Measurements from ENCODE around the gene MFF. TPM values are rescaled to one million over a fixed set of nuclear protein-coding genes. Genes with fewer than 3 reads are reported as not detected.

Gene MFF
- total RNA-seq, 5 donors from 2014 or later (not counting 1 experiment from before 2014, with no cell fraction given) = 50.7 to 57.6 (median 54.0) TPM

DNA sequence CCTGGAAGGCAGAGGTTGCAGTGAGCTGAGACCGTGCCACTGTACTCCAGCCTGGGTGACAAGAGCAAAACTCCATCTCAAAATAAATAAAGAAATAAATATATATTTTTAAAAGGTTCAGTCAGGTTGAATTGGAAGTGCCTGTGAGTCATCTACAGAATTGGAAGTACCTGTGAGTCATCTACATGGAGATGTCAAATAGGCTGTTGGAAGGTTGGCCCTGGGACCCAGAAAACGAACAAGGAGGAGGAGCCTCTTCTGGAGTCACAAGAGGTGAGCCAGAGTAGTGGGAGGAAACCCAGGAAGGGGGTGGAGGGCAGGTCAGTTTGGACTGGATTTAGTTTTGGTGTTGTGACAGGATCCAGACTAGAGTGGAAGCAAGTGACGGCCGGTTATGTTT lies 77.9 kb downstream of the MFF start:
- H3K4me1 Mint-ChIP-seq = peaks cover 19 to 29% (median 24%) of the 10 kb centered on the region in 3 donors

DNA sequence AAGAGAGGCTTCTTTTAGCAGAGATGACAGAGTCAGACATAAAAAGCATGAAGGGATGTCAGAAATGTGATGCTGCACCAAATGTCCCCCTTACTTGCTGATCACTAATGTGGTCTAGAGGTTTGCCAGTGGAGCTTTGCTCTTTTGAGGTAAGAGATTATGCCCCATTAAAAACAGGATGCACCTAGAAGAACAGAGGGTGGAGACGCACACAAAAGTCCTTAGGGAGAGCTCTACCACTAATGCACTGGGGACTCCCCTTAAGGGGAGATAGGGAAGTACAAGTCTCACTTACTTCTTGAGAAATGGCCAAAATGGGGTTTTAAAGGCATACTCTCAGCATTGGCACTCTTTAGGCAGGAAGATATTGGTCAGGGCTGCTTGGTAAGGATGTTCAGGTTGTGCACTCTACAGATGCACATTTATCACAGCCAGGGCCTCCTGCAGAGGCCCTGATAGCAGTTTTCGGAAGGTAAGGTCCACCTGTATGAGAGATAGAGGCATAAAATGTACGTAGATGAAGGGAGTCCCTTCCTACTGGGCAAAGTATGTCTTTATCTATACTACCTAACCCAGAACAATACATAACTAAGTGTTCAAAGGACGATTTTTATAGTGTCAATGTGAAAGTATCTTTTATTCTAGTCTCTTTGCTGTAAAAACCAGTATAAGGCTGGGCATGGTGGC lies 79.7 kb downstream of the MFF start:
- H3K27ac ChIP-seq (ENCODE audit: low read length) = no peak overlapping the region
- H3K27me3 ChIP-seq (replicated peaks in 1 of 2; ENCODE audit: control insufficient read depth in 2 of 2, extremely low read depth in 1 of 2, insufficient read depth in 2 of 2, low read length in 1 of 2) = peaks cover 0 to 3% of the 10 kb centered on the region in 2 experiments
- no CpG with 5 or more reads among the region's 4 CpGs for WGBS (ENCODE audit: insufficient coverage)
- Mint-ChIP-seq H3K36me3 (no peaks in the 10 kb centered on the region), H3K4me1 (peaks cover 19 to 24% (median 19%) of the 10 kb centered on the region in 3 donors), H3K4me3 (no peak overlapping the region), H3K9me3 (no peaks in the 10 kb centered on the region), H3K27me3 (no peaks in the 10 kb centered on the region), H3K27ac (no peak overlapping the region)
- no peaks in the 10 kb centered on the region for H3K36me3 ChIP-seq (ENCODE audit: control insufficient read depth in 2 of 2, extremely low read depth in 1 of 2, insufficient read depth in 1 of 2, low read length in 1 of 2)
- ATAC-seq (replicated peaks in 1 of 4) (peak in 3 of 4 experiments; percentile 40 to 91 (median 60)), DNase-seq (peak in 8 of 35 experiments; percentile 1 to 37 (median 10))
- ChIA-PET CTCF (no interaction called here), POLR2A (interaction anchor here in 1 of 2 donors (0.8 kb wide), 1 partner anchor 423 kb away, joined by 10 read pairs; no protein-coding TSS in a partner anchor)
- H3K9me3 ChIP-seq = no peaks in the 10 kb centered on the region
- H3K4me3 ChIP-seq (ENCODE audit: control insufficient read depth in 1 of 2, extremely low read depth in 1 of 2, low read length in 1 of 2) = no peak overlapping the region
- H3K4me1 ChIP-seq (ENCODE audit: control insufficient read depth in 1 of 2, extremely low read depth in 1 of 2, insufficient read depth in 2 of 2, low read length in 2 of 2) = peaks cover 0 to 2% of the 10 kb centered on the region in 2 experiments

More for the DNA sequence above, 77.9 kb downstream of the MFF start:
- H3K4me3 ChIP-seq (ENCODE audit: control insufficient read depth in 1 of 2, extremely low read depth in 1 of 2, low read length in 1 of 2) = no peak overlapping the region
- no peaks in the 10 kb centered on the region for H3K9me3 ChIP-seq
- no peak overlapping the region for H3K4me3 Mint-ChIP-seq
- no peaks in the 10 kb centered on the region for H3K36me3 Mint-ChIP-seq
- no peak overlapping the region for H3K27ac Mint-ChIP-seq
- no peaks in the 10 kb centered on the region for H3K27me3 Mint-ChIP-seq
- no peaks in the 10 kb centered on the region for H3K9me3 Mint-ChIP-seq
- ChIA-PET CTCF (no interaction called here), POLR2A (no interaction called here)
- H3K27ac ChIP-seq (ENCODE audit: low read length) = no peak overlapping the region
- no peak for ATAC-seq (replicated peaks in 1 of 4)
- no peaks in the 10 kb centered on the region for H3K36me3 ChIP-seq (ENCODE audit: control insufficient read depth in 2 of 2, extremely low read depth in 1 of 2, insufficient read depth in 1 of 2, low read length in 1 of 2)
- DNase-seq = no peak
- WGBS (ENCODE audit: insufficient coverage) = no CpG with 5 or more reads among the region's 4 CpGs
- H3K27me3 ChIP-seq (replicated peaks in 1 of 2; ENCODE audit: control insufficient read depth in 2 of 2, extremely low read depth in 1 of 2, insufficient read depth in 2 of 2, low read length in 1 of 2) = peaks cover 0 to 3% of the 10 kb centered on the region in 2 experiments
- peaks cover 0 to 2% of the 10 kb centered on the region in 2 experiments for H3K4me1 ChIP-seq (ENCODE audit: control insufficient read depth in 1 of 2, extremely low read depth in 1 of 2, insufficient read depth in 2 of 2, low read length in 2 of 2)

DNA sequence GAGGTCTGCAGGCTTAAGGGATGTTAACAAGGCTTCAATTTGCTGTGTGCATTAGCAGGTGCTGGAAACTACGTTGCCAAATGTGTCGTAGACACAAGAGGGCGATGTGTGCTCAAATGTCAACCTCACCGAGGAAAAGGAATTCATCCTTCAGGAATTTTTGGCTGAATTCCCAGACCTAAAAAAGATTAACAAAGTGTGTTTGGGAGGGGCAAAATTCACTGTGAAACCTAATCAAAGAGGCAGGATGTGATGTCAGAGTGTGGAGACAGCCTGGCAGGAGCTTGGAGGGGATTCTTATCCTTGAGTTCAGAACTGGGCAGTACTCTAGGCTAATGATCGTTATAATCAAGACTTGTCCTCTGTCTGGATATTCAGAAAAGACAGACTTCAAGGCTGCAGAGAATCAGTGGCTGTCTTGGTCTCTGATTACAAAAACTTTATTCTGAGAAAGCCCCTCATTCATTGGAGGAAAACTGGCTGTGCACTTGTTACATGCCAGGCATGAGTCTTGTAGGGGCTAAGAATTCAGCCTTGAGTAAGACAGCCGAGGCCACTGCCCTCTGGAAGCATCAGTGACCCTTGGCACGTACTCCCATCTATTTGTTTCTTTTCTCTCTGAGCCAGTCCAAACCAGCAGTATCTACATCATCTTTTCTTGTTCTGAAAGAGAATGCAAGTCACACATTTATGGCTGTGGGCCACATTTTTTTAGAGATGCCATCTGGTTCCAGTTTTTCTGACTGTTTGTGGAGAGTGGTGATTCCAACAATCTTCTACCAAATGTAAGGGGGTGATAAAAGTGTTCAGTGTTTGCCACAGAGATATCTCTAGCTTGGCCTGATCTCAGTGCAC lies 81.4 kb downstream of the MFF start:
- Histone ChIP-seq H3K9me3 (no peaks in the 10 kb centered on the region), H3K27ac (ENCODE audit: low read length) (no peak overlapping the region), H3K27me3 (replicated peaks in 1 of 2; ENCODE audit: control insufficient read depth in 2 of 2, extremely low read depth in 1 of 2, insufficient read depth in 2 of 2, low read length in 1 of 2) (no peaks in the 10 kb centered on the region), H3K4me1 (ENCODE audit: control insufficient read depth in 1 of 2, extremely low read depth in 1 of 2, insufficient read depth in 2 of 2, low read length in 2 of 2) (peaks cover 5% of the 10 kb centered on the region in 2 experiments), H3K36me3 (ENCODE audit: control insufficient read depth in 2 of 2, extremely low read depth in 1 of 2, insufficient read depth in 1 of 2, low read length in 1 of 2) (no peaks in the 10 kb centered on the region), H3K4me3 (ENCODE audit: control insufficient read depth in 1 of 2, extremely low read depth in 1 of 2, low read length in 1 of 2) (no peak overlapping the region)
- Mint-ChIP-seq H3K27ac (peak overlapping the region in 1 of 2 donors; percentile 62), H3K9me3 (no peaks in the 10 kb centered on the region), H3K27me3 (no peaks in the 10 kb centered on the region), H3K4me3 (no peak overlapping the region), H3K4me1 (peaks cover 26 to 32% (median 27%) of the 10 kb centered on the region in 3 donors), H3K36me3 (no peaks in the 10 kb centered on the region)
- CTCF ChIA-PET = interaction anchor here (0.7 to 1.1 kb wide), 2 partner anchors 360 to 1305 kb away, joined by 3 to 4 read pairs; no protein-coding TSS in a partner anchor
- POLR2A ChIA-PET = no interaction called here
- peak in 1 of 4 experiments; percentile 33 for ATAC-seq (replicated peaks in 1 of 4)
- 11% methylated on average over 5 of the region's 7 CpGs for WGBS (ENCODE audit: insufficient coverage)
- peak in 1 of 35 experiments; percentile 22 for DNase-seq

Other genes starting within 250 kb of the MFF start
- gene COL4A4, start 161.0 kb upstream of the MFF start, total RNA-seq = under 1 TPM; 0.08 to 0.28 (median 0.20) TPM
- under 1 TPM; 0.35 to 0.65 (median 0.56) TPM for gene COL4A3, start 160.6 kb upstream of the MFF start, total RNA-seq
- gene TM4SF20, start 54.1 kb downstream of the MFF start, total RNA-seq = not detected
- not detected for gene SCYGR1, start 62.7 kb downstream of the MFF start, total RNA-seq
- gene AGFG1, start 146.9 kb downstream of the MFF start, total RNA-seq = 10 to 100 TPM; 48.6 to 61.4 (median 53.1) TPM

Data from T-cell (primary cell).